Stromal cell of bone marrow (primary cell): ENCODE data around the gene GPR132.

ENCODE experiments used
- DNase-seq: peaks from one replicate; pipeline ENCODE4 v3.0.0-alpha.2; 2012; ENCODE audit warnings: low read depth

The GPR132 gene

DNA sequence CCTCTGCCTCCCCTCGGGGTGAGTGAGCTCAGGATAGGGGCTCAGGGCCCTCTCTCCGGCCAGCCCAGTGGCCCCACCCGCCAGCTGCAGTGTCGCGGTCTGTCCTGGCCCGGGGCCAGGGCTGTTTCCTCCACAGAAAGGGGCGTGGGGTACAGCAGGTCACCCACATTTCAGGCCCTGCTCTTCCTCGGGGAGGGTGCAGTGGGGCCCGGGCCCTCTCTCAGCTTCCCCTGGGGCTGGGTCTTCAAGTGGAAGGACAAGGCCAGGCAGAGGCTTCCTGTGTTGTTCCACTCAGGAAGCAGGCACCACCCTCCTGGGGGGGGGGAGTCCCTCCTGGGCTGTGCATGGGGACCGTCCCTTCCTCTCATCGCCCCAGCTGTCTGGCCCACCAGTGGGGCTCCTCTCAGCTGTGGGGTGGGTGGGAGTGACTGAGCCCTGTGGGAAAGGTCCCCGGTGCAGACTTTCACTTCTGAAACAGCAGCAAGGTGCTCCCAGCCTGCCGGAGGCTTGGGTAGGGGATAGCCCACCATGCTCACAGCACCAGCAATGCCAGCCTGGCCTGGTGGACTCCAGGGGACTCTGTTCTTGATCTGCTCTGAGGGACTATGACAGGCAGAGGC, 3.7 kb downstream of the GPR132 start:
- no peak for DNase-seq

DNA sequence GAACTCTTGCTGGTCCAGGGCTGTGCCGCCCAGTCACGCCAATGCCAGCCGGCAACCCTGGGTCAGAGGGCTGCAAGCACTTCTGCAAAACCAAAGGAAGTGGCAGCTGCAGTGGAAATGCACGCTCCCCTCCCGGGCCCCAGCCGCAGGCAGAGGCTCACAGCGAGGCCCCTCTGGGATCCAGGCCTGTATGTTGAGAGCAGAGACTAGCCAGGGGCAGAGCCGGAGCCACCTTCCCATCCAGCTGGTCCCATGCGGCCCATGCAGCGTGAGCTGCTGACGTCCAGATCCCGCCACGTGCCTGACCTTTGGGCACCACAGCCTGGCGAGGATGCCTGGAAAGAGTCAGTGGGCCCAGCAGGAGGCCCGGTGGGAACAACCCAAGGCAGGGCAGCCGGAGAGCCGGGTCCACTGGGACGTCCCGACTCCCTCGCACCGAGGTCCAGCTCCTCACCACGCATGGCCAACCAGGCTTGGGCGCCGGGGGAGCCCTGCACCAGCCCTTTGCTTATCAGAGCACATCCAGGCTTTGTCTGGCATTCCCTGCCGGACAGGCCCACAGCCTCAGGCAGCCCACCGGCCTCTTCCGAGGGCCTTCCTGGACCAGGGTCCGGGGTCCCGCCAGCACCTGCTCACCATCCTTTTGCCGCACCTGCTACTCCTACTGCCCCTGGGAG, 4.3 kb downstream of the GPR132 start:
- no peak for DNase-seq

DNA sequence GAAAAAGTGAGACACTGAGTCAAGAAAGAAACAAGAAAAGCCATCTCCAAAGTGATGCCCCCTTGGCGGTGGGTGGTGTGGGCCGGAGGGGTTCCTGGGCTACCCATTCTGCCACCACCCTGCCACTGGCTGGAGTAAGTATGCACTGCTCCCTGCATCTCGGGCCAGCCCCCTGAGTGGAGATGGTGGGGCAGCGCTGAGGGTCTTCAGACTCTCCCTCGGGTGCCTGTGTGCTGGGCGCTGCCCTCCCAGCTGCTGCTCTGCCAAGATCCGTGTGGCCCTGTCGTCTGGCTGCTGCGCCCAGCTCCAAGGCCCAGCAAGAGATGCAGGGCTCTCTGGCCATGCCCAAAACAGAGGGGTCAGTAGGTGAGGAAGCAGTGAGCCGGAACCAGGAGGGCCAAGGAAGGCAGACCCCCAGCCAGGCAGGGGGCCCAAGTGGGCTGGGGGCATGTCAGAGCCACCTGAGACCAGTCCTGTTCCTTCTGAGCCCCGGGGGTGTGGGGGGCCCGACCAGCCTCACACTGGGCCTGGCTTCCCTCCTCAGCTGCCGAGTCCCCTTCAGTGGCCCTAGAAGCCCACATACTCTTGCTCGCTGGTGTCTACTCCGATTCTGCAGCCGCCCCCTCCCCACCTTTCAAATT, 5.2 kb downstream of the GPR132 start:
- DNase-seq: no peak

DNA sequence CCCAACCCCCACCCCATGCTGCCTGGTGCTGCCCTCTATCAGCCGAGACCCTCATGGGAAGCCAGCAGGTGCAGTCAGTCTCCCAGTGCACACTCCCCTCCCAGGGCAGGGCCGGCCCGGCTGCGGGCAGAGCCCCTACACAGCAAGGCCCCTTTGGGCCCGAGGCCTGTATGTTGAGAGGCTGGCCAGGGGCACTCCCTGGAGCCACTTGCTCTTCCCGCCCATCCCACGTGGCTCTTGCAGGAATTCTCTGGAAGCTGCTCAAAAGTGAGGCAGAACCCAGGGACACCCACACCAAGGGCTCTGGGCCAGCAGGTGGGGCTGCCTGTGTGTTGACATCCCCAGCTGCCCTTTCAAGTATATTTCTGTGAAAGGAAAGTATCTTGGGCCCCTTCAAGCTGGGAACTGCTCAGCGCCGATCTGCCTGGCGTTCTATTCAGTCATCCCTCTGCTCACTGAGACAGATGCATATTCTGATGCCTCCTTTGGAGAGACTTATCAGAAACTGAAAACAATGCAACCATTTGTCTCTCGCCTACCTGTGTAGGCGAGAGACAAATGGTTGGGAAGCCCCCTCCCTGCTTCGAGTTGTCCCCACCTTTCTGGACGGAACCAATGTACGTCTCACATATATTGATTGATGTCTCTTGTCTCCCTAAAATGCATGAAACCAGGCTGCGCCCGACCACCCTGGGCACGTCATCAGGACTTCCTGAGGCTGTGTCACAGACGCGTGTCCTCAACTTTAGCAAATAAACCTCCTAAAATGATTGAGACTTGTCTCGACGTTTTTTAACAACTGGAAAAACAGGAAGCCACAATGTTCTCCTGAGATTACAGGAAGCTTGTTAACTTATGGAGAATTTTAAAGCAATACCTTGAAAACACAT, 6.0 kb downstream of the GPR132 start:
- no peak for DNase-seq

DNA sequence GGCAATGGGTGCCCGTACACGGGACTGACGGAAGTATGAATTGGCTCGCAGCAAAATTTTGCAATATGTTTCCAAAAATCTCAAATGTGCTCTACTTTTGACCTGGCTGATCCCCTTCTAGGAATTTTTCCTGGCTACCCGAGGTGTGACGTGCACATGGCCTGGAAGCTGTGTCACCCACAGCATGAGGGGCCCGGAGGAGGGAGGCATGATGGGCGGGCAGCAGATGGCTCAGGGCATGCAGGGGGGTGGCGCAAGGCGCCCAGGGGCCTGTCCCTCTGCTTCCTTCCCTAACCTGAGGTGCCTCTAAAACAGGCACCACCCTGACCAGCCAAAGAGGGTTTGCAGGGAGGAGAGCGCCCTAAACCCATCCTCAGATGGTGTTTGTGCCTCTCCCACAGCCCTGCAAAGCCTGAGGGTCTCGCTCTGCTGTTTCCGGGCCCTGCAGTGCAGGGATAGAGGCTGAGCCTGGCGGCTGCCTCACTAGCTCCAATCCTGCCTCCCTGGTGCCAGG, 6.7 kb downstream of the GPR132 start:
- DNase-seq: no peak

DNA sequence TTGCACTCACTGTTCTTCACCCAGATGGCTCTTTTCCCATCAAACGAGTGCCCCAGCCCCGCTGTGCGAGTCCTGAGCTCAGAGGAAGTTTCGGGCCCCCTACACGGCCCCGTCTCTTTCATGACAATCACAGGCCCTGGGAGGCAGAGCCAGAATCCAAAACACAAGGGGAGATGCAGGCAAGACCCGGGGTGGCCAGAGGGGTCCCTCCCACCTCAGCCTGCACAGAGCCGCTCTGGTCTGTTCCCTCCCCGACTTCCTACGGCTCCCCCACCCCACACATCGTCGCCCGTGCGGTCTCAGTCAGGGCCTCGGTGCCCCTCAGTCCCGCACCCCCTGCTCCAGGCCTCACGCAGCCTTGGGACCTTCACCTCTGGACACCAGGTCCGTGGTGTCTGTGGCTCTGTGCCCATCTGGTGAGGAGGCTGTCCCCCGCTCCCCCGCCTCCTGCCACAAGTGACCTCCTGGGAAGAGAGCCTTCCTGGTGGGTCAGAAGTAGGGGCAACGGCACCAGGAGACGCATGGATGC, 8.9 kb downstream of the GPR132 start:
- DNase-seq: no peak

DNA sequence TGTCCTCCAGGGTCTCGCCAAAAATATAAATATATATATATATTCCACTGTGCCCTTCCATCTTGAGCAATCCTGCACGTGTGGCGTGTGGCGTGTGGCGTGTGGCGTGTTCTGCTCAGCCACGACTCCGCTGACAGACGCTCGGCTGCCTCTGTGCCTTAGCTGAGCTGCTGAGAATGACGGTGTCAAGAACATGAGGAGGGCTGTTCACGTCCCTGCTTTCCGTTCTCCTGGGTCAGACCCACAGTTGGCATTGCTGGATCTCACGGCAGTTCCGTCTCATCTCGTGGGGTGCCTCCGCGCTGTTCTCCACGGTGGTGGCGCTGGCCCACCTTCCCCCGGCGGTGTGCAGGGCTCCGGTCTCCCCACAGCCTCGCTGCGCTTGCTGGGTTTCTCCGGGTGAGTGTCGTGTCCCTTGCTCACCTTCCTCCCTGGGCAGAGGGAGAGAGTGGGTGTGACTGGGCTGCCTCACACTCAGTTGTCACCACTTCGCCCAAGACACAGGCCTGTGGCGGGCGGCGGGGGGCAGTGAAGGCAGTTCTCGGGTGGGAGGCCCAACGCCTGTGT, 9.4 kb downstream of the GPR132 start:
- no peak for DNase-seq

DNA sequence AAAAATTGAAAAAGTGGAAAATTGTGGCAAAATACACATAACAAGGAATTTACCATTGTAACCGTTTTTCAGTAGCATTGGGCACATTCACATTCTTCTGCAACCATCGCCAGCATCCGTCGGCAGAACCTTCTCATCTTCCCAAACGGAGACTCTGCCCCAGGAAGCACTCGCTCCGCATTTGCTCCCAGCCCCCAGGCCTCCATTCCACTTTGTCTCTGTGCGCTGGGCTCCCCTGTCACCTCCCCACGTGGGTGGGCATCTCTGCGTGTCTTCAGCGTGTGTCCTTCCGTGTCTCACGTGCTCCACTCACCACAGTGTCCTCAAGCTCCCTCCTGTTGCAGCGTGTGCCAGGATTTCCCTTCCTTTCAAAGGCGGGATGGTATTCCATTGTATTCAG, 9.9 kb downstream of the GPR132 start:
- DNase-seq: no peak

DNA sequence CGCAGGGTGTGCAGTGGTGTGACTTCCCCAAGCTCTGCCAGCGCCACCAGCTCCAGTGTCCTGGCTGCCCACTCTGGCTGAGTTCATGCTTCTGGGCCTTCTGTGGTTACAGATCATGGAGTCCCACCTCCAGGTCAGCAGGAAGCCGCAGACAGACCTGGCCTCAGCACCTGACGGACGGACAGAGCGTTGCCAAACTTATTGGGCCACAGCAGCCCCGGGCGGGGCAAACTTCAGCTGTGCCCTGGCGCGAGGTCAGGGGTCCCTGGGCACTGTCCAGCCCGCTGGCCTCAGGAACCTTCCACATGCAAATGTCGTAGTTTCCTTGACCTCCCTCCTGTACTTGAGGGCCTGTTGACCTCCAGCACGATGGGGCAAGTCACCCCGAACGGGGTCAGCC, 11.2 kb downstream of the GPR132 start:
- no peak for DNase-seq

DNA sequence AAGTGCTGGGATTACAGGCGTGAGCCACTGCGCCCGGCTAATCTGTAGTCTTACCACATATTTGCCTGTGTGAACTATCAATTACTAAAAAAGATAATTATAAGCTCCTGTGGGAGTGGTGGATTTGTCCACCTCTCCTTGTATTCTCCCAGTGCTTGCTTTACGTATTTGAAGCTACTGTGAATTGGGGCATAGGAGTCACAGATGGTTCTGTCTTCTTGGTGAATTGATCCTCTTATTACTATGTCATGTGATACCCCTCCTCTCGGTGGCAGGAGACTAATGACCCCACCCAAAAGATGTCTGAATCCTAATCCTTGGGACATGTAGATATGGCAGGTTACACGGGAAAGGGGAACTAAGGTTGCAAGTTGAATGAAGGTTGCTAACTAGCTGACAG, 11.8 kb downstream of the GPR132 start:
- DNase-seq: no peak

DNA sequence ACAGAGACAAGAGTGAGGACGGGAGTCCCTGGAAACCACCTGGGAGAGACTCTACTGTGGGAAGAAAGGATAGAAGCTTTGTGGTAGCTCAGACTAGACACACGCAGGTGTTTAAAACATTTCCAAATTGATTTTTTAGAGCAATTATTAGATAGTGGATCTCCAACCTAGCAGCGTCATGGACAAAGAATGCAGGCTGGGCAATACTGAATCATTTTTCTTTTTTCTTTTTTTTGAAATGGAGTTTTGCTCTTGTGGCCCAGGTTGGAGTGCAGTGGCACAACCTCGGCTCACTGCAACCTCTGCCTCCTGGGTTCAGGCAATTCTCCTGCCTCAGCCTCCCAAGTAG, 13.1 kb downstream of the GPR132 start:
- no peak for DNase-seq

DNA sequence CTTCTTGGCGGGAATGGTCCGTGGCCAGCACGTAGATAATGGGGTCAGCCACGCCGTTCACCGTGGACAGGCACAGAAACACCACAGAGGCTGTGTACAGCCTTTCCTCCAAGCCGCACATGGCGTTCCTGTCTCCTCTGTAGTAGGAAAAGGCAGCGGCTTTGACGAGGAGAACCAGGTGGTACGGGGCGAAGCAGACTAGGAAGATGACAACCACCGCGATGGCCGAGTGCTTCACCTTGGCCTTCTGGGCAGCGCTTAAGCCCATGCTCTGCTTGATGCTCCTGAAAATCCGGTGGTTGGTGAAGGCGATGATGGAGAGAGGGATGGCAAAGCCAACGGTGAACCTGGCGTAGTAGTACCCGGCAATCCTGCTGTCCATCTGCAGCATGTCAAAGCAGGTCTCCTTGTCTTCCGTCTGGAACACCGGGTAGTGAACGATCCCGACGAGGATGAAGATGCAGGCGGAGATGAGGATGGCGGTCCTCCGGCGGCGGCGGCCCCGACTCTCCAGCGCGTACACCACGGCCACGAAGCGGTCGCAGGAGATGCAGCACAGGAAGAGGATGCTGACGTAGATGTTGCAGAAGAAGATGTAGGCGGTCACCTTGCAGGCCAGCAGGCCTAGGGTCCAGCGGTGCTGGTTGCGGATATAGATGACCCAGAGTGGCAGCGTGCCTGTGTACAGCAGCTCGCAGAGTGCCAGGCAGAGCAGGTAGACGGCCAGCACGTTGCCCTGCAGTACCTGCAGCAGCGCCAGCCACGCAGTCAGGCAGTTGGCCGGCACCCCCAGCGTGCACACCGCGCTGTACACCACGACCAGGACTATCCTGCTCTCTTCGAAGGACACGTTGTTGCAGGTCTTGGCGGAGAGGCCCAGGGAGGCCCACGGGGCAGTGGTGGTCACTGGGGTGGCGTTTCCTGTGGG, 13.8 kb downstream of the GPR132 start:
- no peak for DNase-seq

DNA sequence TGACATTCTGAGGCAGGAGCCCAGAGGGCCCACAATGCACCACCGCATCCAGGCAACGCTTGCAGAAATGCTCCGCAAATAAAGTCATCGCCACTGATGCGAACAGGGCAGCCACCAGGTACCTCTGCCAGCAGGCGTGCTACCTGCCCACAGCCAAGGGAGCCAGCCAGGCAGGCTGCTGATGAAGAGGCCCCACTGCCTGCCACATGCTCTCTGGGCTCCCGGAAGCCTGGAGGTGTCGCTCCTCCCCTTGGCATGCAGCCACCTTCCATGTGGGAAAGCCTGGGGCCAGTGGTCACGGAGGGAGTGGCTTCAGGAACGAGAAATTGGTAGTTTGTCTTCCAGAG, 14.7 kb downstream of the GPR132 start:
- DNase-seq: no peak

DNA sequence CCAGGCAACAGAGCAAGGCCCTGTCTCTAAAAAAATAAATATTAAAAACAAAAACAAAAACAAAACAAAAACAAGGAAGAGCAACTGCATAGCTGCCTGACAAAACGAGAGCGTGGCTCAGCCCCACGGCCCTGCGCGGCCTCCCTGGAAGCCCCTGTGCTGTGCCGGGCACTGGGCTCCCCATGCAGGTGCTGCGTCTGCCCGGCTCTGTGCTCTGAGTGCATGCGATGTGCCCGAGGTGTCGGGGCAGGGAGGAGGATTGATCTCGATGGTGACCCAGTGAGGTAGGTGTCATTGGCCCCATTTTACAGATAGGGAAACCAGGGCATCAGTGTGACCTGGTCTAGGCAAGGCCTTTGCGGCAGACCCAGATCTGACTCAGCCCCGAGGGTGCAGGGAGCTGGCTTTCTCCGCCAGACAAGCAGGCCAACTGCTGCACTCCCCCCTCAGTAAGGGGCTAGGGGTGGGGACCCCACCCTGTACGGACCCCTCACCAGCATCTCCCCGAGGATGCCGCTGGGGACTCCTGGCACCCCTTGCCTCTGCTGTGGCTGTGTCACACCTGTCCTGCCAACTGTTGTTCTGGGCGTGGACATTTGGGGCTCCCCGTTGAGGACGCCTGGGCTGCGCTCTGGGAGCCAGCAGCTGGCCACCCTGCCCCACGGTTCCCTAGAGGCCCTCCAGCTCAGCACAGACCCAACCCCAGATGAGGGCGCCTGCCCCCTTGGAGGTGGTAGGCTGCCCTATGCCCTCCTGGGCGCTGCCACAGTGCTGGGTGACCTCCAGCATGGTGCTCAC, 15.3 kb downstream of the GPR132 start:
- DNase-seq: no peak

DNA sequence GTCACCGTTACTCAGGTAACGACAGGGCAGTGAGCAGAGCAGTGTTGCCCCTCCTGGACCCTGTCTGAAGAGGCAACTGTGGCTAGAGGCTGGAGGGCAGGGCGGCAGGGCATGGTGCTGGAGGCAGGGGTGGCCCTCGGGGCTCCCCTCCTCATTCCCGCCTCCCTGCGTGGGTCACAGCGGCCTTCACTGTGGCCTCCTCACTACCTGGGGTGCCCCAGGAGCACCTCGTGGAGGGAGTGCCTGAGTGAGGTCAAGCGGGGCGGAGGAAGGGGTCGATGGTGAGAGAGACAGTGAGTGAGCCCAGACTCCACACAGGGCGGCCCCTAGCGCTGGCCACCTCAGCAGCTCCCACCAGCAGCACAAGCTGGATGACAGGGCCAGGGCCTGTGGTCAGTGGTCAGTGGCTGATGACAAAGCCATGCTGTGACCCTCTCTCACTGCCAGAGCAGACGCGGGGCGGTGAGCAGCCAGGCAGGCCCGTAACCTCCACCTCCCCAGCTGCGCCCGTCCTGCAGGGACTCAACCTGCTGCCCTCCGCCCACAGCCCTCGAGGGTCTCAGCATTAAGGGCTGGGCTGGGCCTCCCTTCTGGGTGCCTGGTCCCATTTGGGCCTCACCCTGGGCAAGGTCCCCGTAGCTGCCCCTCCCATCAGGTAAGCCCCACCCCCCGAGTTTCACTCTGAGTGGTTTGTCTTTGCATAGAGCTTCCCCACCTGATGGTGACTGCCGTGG, 17.8 kb downstream of the GPR132 start:
- no peak for DNase-seq

DNA sequence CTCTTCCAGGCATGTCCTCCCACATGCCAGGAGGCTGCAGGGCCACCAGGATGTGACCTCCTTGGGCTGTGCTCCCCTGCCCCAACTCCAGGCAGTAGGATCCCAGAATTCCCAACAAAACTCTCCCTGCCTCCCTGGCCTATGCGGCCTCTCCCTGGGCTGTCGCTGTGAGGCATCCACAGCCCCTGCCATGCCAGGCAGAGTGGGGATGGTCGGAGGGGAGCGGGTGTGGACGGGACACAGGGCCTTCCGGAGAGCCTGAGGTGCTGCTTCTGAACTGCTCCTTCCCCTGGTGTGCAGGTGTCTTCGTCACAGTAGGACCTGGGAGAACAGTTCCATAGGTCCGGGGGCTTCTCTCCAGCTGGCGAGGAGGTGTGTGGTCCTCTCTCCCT, 18.3 kb downstream of the GPR132 start:
- DNase-seq: no peak

DNA sequence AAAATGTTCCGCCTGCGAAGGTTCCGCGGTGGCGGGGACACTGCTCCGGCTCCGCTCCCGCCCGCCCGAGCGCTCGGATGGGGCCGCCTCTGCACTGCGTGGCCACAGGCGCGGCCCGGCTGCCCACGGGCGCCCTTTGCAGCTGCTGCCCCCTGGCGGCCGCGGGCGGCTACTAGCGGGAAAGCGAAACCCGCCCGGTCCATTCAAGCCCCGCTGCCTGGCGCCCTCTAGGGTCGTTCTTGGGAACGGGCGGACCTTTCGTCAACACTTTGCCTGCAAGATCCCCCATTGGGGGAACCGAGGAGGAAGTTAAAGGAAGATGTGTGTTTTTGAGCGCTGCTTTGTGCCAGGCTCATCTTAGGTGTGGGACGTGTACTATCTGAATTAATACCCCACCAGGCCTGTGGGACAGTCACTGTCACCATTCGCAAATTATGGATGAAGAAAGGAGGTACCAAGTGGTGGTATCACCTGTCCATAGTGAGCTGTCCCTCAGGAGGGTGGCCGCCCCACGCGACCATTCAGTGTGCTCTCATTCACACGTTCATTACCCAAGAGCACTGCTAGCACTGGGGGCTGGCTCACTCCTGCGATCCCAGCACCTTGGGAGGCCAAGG, 19.4 kb downstream of the GPR132 start:
- peak; percentile 45 for DNase-seq

DNA sequence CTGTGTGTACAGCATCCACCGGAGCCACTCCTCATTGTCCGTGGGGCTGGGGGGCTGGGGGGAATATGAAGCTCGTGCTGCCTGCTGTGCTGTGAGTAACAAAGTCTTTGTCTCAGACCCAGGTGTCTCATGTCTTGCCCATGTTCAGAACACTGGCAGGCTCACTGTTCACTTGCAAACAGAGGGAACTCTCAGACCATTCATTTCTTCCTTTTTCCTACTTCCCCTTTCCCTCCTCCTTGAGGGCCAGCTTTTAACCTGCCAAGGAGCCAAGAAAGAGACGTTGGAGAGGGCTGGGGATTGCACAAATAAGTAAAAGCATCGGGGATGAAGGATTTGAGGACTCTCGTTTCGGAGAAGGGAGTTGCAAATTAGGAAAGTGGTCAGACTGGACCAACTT, 21.6 kb downstream of the GPR132 start:
- no peak for DNase-seq

DNA sequence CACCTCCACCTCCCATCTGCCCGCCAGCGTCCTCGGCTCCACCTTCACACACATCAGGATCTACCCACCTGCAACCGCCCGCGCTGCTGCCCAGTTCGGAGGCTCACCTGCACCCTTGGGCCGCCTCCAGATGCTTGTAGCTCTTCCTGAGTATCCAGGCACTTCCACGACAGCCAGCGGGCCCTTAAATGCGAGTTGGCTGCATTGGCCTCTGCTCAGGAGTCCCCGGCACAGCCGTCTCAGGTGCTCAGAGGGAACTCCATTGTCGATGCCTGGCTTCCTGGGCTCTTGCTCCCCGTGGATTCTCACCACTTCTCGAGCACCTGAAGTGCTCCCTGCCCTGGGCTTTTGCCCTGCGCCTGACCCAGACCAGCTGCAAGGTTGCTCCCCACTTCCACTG, 22.4 kb downstream of the GPR132 start:
- DNase-seq: no peak
